Urothelium cell line (cell line): ENCODE data around the gene CETN3.
"Not testable (repeated sequence)": the region's sequence is repeated elsewhere in the genome, so short reads cannot be mapped to it uniquely, and the experiment has no call there.

Experiments used
- DNase-seq: peaks from one replicate; pipeline ENCODE4 v3.0.0; 2011; ENCODE audit warnings: low spot score, mixed read lengths
- FAIRE-seq: peaks from 2 replicates; lab custom pipeline; 2011; peaks lifted over from hg19 to GRCh38; lab: Jason Lieb, UNC

Gene CETN3

GRCh38 chr5:90384389-90384788 lies 25.2 kb downstream of the CETN3 start:
- FAIRE-seq = no peak
- no peak for DNase-seq

DNA sequence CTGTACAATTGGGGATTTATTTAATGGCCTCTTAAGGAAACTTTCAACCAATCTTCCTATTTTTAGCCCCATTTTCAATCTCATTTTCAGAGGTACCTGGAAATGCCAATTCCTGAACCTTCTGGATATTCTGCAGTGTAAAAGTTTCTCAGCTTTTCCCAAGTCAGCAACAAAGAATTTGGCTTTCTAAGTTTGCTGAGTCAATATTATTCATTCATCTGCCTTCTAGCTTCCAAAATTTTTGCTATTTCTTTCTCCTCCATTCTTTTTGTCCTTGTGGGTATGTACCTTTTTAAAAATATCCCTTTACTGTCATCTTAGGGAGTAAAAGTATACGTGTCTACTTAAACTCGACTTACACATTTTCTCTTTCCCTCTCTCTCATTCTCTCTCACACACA lies 25.7 kb downstream of the CETN3 start:
- FAIRE-seq (no peak), DNase-seq (no peak)

DNA sequence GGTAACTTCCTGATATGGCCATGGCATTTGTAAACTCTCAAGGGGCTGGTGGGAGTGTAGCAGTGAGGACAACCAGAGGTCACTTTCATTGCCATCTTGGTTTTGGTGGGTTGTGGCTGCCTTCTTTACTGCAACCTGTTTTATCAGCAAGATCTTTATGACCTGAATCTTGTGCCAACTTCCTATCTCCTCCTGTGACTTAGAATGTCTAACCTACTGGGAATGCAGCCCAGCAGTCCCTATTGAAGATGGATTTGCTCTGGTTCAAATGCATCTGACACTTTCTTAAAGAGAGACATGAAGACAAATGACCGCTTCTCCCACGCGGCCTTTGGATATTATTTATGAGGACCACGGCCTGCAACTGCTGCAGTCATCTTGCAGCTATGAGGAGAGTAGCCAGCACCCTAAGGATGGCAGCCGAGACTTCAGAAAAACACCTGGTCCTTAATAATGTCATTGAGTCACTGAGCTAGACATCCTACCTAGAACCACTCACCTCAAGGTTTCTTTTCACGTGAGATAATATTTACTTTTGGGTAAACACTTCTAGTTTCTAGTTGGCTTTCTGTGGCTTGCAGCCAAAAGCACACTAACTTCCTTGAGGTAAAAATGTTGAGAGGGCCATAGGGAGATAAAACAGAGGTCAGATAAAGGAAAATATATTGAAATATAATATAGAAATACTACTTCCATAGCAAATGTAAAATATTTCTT lies 28.2 kb downstream of the CETN3 start:
- no peak for DNase-seq
- FAIRE-seq = no peak

DNA sequence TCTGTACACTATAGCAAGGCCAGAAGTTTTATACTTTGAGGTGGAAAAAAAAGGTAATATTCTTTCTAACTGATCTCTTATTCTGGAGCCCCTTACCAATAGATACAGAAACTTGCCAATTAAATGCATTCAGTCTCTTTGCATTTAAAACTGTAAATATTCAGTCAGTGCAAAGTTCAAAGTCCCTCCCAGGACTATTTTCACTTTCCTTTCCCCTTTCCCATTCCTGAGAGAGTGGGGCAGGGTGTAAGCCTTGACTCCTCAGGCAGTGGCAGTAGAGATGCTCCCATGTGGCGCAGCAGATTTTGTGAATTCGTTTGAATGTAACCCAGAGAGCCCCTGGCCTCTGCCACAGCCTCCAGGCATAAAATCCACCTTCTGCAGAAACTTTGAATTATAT lies 29.9 kb downstream of the CETN3 start:
- FAIRE-seq = no peak

DNA sequence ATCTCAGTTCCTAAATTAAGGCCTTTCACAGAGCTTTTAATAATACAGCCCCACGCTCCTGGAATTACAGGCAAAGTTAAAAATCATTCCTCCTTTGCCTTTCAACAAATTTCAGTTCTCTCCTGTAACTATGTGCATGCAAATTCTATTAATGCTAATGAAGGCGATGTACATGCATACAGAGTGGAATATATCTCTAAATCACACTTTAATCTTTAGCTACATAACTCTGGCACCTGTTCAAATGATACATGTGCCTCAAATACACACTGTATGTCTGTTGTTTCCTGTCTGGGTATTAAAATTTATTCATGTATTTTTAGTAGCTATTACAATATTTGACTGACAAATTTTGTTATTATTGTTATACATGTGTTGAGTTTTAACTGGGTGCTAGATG lies 30.8 kb downstream of the CETN3 start:
- DNase-seq (no peak), FAIRE-seq (no peak)

More for the DNA sequence above, 29.9 kb downstream of the CETN3 start:
- no peak for DNase-seq

- DNase-seq, FAIRE-seq: not testable (repeated sequence)
These were observed 38.3 kb downstream of the CETN3 start for GRCh38 chr5:90371269-90371668.

- DNase-seq (no peak), FAIRE-seq (no peak)
These were observed 40.9 kb downstream of the CETN3 start for GRCh38 chr5:90368454-90369246.

GRCh38 chr5:90367879-90368278 lies 41.7 kb downstream of the CETN3 start:
- DNase-seq (no peak), FAIRE-seq (no peak)

DNA sequence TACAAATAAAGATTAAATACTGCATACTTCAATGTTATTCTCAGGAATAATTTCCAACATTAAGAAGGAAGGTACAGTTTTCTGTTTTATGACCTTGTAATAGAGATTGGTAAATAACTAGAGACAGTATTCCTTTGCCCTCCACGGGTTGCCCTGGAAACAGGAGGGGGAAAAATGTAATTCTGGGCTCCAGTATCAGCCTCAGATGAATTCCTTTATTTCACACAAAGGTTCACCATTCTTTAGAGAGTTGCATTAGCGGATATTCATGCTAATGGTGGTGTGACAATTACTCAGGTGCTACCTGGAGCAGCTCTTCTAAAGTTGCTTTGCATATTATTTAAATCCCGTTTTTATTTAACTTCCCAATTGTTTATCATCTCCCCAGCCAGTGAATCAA lies 42.6 kb downstream of the CETN3 start:
- FAIRE-seq = no peak
- DNase-seq = no peak

GRCh38 chr5:90365328-90365727 lies 44.2 kb downstream of the CETN3 start:
- FAIRE-seq (no peak), DNase-seq (no peak)

DNA sequence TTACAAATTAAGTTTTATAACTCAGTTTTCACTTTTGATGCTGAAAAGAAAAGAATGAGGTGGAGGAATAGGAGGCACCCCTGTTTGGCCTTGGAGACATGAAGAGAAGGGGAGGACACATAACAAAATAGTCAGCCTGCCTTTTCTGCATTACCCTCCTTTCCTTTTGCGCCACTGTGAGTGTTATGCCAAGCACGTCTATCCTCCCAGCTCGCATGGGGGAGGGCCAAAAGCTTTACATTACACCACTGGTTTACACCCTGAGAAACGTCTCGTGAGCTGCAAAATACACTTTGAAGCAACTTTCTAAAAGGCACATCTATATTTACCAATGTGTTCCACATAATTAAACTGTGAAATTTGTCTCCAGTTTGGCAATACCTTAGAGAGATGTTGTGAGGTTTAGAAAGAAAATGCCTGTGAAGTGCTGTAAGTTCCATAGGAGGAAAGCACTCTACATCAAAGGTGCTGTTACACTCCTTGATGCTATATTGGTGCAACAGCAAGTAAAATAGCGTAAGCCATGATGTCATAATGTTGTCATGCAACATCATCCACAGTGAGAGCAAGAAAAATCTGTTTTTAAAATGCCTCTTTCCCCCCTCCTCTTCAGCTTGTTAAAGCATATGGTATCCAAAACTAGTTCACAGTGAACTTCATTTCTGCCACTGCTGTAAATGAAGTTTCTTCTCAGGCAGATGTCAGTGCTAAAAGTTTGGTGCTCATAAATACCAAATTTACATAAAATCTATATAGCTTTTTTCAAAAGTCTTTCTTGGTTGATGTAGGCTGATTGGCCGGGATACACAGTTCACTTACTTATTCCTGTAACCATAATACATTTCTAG lies 50.3 kb downstream of the CETN3 start:
- FAIRE-seq (no peak), DNase-seq (no peak)

DNA sequence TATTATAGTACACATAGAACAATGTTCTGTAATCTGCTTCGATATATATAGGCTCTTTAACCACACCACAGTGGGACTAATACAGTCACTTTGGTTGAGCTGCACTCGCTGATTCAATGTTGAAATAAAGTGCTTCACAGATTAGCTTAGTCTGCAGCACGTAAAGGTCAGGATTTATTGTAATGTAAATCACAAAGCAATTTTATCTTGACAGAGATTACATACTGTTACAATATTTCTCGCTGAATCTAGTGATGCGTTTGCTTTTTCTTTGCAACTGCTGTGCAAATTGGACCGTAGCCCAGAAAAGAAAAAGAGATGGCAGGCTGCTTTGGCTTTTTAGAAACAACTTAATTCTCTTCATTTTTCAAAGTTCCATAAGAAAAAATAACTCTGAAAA lies 52.9 kb downstream of the CETN3 start:
- DNase-seq (no peak), FAIRE-seq (no peak)

DNA sequence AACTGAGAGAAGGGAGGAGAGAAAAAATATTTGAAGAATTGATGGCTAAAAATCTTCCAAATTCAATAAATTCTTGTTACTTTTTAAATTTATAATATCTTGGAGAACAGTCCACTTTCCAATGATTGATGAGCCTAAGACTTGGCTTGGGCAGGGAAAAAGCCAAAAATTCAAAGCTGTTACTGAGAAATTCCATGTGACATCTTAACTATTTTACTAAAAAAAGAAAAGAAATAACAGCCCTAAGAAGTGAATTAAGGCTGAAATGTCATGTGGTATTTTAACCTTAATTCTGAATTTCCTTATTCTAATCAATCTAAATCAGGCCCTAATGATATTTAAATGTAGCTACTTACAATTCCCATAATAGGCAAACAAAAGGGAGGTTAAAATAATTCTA lies 53.4 kb downstream of the CETN3 start:
- DNase-seq = no peak
- FAIRE-seq = no peak

DNA sequence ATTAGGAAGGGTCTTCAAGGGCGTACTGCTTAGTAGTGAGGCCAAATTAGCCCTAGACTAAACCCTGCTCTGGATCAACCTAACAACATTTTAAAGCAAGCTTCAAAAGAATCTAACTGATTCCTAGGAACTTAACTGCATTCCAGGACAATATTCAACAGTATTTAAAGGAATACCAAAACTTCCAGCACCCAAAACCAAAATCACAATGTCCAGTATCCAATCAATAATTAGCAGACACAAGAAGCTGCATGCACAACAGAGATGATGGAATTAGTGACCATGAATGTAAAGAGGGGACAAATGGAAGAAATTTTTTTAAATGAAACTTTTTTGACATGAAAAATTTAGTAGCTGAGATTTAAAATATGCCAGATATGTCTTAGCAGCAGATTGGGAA lies 53.9 kb downstream of the CETN3 start:
- FAIRE-seq = no peak
- no peak for DNase-seq

GRCh38 chr5:90353254-90353653 lies 56.3 kb downstream of the CETN3 start:
- no peak for DNase-seq
- no peak for FAIRE-seq

DNA sequence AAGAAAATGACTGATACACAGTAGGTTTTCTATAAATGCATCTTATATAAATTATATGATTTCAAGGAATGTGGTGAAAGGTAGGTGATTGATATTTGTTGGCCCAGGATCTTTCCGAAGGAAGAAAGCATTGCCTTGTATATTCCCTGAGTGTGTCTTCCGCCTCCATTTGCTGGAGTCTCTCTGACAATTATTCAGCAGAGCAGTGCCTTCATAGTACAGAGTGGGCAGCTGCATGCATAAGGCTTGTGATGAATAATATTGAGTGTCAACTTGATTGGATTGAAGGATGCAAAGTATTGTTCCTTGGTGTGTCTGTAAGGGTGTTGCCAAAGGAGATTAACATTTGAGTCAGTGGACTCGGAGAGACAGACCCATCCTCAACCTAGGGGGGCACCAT lies 58.5 kb downstream of the CETN3 start:
- FAIRE-seq = no peak
- no peak for DNase-seq

GRCh38 chr5:90347462-90347861 lies 62.1 kb downstream of the CETN3 start:
- FAIRE-seq (no peak), DNase-seq (no peak)

- no peak for DNase-seq
- FAIRE-seq = no peak
These were observed 63.9 kb downstream of the CETN3 start for GRCh38 chr5:90345684-90346083.

DNA sequence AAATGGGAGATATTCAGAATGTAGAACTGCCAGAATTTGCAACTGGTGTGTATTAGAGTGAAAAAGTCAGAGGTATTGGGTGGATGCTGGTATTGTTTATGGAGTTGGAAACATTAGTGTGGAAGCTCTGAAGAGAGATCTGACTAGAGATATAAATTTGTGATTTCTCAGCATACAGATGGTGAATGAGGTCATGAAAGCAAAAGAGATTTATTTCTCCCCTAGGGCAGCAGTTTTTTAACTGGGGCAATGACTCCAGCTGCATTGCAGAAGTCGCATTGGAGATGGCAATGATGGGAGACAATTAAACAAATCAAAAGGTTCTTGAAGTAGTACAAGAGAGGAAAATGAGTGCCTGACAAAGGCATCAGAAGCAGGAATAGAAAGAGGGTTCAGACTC lies 64.9 kb downstream of the CETN3 start:
- DNase-seq = no peak
- no peak for FAIRE-seq

GRCh38 chr5:90343731-90344130 lies 65.8 kb downstream of the CETN3 start:
- FAIRE-seq, DNase-seq: not testable (repeated sequence)

DNA sequence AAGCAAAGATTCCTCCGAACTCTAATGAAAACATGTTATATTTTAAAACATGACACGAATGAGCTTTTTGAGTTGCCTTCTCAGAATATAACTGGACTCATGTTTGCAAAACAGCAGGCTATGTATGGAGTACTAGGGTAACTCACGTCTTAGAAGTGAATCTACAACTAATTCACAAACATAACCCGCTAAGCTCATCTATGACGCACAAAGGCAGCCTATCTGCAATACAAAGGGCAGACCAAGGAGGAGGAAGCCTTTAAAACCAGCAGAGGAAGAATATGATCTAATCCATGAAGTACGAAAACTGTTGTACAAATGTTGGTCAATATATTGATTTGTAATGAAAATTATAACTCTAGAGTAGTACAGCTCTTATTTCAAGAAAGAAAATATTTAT lies 67.0 kb downstream of the CETN3 start:
- FAIRE-seq = no peak
- DNase-seq = no peak
